HT-29 (cell line): ENCODE measurements around the gene FAM114A2. TPM values are rescaled to one million over a fixed set of nuclear protein-coding genes. Genes with fewer than 3 reads are reported as not detected.
A peak's percentile ranks its signal among the peaks of the same experiment; 100 is the strongest.
"Not testable (repeated sequence)": the region's sequence is repeated elsewhere in the genome, so short reads cannot be mapped to it uniquely, and the experiment has no call there.

Experiments
- DNase-seq: peaks from one replicate; pipeline ENCODE4 v3.0.0-alpha.2; 2015; ENCODE audit warnings: low spot score
- total RNA-seq: library from RNA; depleted of rRNA; stranded (reverse); fragments of >200 nt; shearing (Covaris generic); gene quantifications from 2 replicates; pipeline ENCODE4 v1.2.3, GENCODE V29; 2014; rRNA removed

Gene FAM114A2
- 3.9 and 5.8 TPM in 2 replicates for total RNA-seq

- peak; percentile 88 for DNase-seq
These were observed at the start of gene FAM114A2, which contains the start of gene MFAP3 for GRCh38 chr5:154038707-154039457. TSS of gene FAM114A2 (minus strand) at chr5:154038910. CDS start at chr5:154034953, 3,957 bp downstream. TSS of gene MFAP3 (plus strand) at chr5:154038967. CDS start at chr5:154049723, 10,756 bp downstream.

DNA sequence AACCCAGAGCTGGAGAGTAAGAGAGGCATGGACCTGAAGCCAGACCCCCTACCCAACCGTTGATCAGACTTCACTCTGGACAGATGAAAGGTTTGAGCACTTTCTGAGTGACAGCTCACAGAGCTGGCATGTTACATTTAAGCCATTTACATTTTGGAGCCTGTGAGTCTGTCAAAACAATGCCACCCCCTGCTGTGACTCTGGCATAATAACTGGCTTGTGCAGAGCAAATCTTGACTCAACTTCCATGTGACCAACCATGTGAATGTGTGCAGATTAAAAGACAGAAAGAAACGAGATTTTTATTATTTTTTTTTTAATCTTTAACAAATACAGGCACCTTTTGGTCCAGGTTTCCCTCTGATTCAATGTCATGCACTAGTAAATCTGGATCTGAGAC, 48.5 kb upstream of the FAM114A2 start:
- DNase-seq = no peak

DNA sequence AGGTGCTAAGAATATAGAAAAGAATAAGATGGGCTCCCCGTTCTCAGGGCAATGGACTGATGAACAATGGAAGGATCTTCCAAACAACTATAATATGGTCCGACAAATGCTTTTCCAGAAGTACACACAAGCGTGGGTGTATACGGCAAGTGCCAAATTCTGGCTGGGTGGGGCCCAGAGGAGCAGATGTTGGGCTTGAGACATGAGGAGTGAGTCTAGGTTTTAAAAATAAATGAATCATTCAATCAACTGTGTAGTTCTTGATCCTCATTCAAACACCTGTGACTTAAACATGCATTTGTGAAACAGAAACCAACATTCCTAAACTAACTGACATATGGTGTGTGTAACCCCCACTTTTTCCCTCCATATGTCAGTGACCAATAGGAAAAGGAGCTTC, 47.9 kb upstream of the FAM114A2 start:
- DNase-seq = no peak

DNA sequence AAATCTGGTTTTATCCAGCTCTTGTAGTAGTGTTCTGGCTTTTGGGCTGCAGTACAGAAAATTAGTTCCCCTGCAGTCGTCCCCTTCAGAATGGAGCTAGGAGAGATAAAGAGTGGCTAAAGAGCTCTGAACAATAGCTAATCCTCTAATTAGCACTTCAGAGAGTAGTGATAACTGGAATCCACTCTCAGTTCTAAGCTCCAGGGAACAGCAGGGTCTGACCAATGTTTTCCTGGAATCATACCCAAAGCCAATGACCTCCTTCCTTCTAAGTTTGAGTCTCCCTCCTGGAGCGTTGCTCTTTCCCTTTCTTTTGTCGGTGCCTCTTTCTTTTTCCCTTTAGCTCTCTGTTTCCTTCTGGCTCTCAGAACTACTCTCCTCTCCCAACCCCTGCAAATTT, 47.4 kb upstream of the FAM114A2 start:
- no peak for DNase-seq

- DNase-seq = no peak
These were observed 45.4 kb upstream of the FAM114A2 start for GRCh38 chr5:154084062-154084639.

DNA sequence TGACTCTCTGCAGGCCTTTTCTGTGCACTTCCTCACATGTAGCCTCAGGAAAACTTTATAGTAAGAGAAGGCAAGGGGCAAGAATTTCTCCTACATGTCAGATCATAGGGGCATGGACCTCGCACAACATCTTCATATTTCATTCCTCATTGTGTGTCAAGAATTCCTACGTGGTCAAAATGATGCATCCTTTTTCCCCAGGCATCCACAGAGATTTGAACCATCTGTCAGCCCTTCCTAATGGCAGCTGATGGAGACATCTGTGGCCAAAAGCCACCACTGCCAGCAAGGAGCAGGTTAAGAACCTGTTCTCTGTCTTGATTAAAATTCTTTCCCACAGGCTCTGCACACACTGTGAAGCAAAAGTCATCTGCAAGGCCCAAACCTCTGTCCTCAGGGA, 42.5 kb upstream of the FAM114A2 start:
- no peak for DNase-seq

DNA sequence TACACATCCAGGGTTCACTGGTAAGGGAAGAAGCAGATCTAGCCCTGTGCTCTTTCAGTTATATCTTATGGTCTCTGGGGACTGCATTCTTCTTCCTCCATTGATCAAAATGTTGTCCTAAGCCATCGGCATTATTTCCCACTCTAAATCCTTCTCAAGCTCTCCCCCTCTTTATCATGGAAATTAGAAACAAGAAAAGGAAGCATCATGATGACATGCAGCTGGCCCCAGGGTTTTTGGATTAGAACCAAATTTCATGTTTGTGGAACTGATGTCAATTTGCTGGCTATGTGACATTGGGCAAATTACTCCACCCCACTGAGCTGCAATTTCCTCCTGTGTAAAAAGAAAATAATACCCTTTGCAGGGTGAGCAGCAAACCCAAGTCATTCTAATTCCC, 39.6 kb upstream of the FAM114A2 start:
- no peak for DNase-seq

DNA sequence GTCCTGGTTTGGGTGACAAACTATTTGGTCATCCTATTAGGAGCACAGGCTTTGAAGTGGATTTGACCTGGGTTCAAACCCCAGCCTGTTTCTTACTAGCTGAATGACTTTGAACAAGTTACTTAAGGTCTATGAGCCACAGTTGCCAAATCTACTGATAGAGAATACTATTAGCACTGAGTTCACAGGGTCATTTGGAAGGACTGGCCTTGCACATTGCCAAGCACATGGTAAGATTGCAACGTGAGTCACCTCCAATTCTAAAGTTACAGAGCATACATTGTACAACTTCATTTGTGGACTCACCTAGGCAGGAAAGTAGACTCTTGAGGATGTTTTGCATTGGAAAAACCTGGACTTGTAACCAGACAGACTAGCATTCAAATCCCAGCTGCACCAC, 39.0 kb upstream of the FAM114A2 start:
- DNase-seq = no peak

DNA sequence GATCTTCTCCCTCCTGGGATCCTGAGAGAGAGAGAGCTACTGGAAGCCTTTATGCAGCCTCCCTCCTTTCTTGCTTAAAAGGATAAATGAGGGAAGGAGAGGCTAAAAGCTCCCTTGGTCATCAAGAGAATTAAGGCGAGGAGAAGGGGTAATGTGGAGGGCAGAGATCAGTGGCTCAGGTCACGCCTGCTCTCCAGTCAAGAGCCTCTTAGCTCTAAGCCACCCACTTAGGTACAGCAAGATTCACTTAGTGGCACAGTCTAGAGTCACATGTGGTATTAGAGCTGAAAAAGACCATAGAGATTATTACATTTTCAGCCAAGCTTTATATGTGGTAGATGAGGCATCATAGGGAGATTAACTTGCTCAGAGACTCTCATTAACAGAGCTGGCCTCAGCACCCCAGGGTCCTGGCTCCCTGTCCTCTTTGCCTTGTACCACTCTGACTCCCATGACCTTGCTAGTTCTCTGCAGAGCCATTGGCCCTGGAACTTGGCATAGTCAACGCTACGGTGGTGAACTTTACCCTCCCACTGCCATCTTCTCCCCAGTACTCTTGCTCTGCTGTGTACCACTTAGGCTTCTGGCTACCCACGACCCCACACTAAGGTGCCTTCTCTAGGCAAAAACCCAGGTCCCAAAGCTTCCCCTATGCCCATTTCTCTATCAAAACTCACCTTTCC, 37.7 kb upstream of the FAM114A2 start:
- DNase-seq = no peak

DNA sequence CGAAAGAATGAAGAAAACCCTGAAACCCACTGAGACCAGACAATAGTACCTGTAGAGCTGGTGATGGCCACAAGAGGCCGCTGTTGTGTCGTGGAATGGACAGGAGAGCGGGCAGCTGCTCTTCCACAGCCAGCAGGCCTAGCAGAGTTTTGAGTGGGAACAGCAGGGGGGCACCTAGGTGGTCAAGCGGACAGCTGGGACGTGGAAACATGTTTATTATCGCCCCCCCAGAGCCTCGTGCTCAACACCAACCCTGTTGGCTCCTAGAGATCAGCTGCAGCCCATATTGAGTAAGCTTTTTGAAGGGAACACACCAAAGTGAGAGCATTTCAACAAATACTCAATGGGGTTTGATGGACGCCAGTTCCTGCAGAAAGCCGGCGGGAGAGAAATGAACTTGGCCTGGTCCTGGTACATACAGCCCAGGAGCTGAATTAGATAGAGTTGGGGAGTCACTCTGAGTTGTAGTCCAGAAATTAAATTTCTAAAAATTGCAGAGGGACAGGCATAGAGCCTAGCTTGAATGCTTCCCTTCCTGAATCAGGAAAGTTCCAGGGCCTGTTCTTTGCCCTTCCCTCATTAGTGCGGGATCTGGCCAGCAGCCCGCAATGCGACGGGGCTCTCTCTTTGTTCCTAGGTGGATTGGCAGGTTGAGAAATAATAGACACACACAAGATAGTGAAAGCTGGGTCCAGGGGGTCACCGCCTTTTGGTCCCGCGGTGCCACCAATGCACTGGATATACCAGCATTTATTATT, 33.9 kb upstream of the FAM114A2 start:
- peak; percentile 87 for DNase-seq

DNA sequence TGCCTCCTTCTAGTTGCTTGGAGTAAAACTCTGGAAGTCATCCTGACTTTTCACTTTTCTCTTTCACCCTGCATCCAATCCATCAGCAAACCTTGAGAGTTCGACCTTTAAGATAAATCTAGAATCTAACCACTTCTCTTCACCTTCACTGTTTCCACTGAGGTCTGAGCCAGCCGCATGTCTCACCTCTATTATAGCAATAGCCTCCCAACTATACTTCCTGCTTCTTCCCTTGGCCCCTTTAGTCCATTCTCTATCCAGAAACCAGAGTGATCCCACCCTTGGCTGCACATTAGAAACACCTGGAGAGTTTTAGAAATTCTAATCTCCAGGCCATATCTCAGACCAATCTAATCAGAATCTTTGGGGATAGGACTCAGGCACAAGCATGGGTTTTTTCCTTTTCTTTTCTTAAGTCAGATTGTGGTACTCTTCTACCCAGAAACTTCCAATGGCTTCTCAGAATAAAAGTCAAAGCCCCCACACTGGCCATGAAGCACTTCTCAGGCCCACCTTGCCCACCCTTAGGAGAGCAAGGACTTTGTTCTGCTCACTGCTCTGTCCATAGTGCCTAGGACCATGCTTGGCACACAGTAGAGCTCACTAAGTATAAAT, 33.2 kb upstream of the FAM114A2 start:
- no peak for DNase-seq

- not testable (repeated sequence) for DNase-seq
These were observed 31.1 kb upstream of the FAM114A2 start for GRCh38 chr5:154069854-154070253.

DNA sequence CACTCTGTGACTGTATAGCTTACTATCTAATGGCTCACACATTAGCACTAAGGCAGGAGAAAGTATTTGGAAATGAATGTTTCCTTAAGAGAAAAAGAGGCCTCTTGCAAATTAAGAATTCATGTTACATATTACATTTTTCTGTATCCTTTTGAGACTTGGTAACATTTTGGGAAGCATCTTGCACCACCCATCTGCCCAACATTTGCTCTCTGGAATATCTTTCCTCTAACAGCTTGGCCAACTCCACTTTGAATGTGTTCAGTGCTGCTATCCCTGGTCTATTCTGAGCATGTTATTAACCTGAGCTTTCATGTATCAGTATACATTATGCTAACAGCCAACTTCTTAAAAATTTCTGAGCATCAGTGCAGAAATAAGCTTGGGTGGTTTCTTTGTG, 27.3 kb upstream of the FAM114A2 start:
- no peak for DNase-seq

DNA sequence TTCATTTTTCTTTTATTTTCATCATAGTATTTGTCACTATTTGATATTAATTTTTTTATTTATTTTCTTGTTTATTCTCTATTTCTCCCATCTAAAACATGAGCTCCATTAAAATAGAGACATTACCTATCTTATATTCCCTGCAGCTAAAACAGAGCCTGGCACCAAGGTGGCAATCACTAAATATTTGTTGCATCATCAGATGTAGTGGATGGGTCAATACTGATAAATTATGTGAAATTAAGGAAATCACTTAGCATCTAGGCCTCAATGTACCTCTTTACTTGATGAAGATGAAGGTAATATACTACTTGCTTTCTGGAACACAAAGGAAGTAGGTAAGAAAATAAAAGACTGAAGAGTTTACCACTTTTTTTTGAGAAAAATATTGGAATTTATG, 24.7 kb upstream of the FAM114A2 start:
- DNase-seq = no peak

- no peak for DNase-seq
These were observed 21.9 kb upstream of the FAM114A2 start for GRCh38 chr5:154060606-154061005.

- DNase-seq = no peak
These were observed 20.9 kb upstream of the FAM114A2 start for GRCh38 chr5:154059583-154059982.

- DNase-seq = no peak
These were observed 20.3 kb upstream of the FAM114A2 start for GRCh38 chr5:154059039-154059430.

DNA sequence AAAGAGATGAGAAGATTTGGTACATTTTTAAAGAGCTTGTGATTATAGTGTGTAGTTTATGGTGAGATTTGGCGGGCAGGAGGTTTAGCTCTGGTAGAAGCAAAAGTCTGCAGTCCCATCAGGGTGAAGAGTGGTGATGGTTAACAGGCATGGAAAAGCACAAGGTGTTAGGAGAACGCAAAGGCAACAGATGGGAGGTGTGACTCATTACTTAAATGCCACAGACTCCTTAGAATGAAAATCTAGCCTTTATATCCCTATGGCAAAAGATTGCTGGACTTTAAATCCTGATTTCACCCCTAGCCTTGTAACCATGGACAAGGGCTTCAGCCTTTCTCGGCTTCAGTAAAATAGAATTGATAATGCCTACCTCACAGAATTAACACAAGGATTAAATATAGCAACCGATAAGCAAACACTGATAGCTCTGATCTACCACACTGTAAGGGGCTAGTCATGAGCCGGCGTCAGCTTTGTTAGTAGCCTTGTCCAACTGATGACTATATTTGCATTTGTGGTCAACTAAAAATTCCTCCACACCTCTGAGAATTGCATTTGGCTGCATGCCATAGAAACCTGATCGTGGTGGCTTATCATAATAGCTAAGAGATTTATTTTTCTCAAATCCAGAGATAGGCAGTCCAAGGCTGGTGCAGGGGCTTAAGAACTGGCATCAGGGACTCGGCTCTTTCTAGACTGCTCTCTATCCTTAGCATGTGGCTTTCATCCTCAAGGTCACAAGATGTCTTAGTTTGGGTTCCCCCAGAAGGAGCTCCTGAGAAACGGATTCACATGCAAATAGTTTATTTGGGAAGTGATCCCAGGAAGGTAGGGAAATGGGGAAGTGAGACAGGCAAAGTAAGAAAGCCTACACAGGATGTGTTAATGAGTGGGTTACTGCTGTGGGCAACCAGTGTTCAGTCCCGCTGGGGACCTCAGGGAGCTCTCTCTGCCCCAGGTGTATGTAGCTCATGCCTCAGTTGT, 19.6 kb upstream of the FAM114A2 start:
- peak; percentile 57 for DNase-seq

- DNase-seq = no peak
These were observed 16.5 kb upstream of the FAM114A2 start for GRCh38 chr5:154055201-154055600.

DNA sequence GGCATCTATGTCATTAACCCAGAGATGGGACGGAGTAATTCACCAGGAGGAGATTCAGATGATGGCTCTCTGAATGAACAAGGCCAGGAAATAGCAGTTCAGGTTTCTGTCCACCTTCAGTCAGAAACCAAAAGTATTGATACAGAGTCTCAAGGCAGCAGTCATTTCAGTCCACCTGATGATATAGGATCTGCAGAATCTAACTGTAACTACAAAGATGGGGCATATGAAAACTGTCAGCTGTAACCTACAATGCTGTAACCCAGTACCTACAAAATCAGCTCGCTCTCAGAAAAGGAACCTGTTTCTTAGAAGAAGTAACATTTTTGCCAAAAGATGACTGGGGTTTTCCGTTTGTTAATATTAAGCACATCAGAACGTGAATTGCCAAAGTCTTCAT, 14.8 kb upstream of the FAM114A2 start:
- DNase-seq = no peak
